C4-2B (cell line): ENCODE data around the gene YLPM1.

ENCODE experiments used
- CTCF ChIP-seq: fragments of 450-650 bp; conservative IDR thresholded peaks from 2 replicates; pipeline ENCODE4 v1.5.1; 2017; ENCODE audit warnings: mild to moderate bottlenecking
- ZFX ChIP-seq: fragments of 450-650 bp; IDR thresholded peaks from 2 replicates; pipeline ENCODE4 v1.6.1; 2017

GRCh38 chr14:74821267-74821915 is 58.3 kb downstream of the YLPM1 start:
- no peak for TF ChIP-seq CTCF
- no peak for TF ChIP-seq ZFX
